Keratinocyte (primary cell): ENCODE results near the gene PRRC2C. TPM values are rescaled to one million over a fixed set of nuclear protein-coding genes. Genes with fewer than 3 reads are reported as not detected.

Experiments
- DNase-seq: peaks from one replicate; pipeline ENCODE4 v3.0.0-alpha.2; 2011; ENCODE audit warnings: low read depth, missing footprints, low spot score
- FAIRE-seq: peaks from 2 replicates; lab custom pipeline; 2011; peaks lifted over from hg19 to GRCh38; lab: Jason Lieb, UNC
- H2AFZ ChIP-seq: 2 replicates; pipeline ENCODE4 v1.6.0; 2012; ENCODE audit warnings: low read length, control low read depth, inconsistent platforms; ENCODE audit not compliant: control insufficient read depth
- H3K27ac ChIP-seq: 2 replicates; pipeline ENCODE4 v1.5.1; 2011; ENCODE audit warnings: low read length; ENCODE audit not compliant: control insufficient read depth, insufficient read depth
- H3K27me3 ChIP-seq: 3 replicates; pipeline ENCODE4 v1.6.0; 2011; ENCODE audit warnings: low read length; ENCODE audit not compliant: control insufficient read depth, insufficient read depth; ENCODE audit errors: extremely low read depth
- H3K36me3 ChIP-seq, 2 experiments: 2 replicates in 1 of 2; 3 replicates in 1 of 2; pipeline ENCODE4 v1.5.1; 2011; ENCODE audit warnings: low read length in 2 of 2, mild to moderate bottlenecking in 1 of 2; ENCODE audit not compliant: control insufficient read depth in 2 of 2, insufficient read depth in 2 of 2; ENCODE audit errors: extremely low read depth in 1 of 2
- H3K4me1 ChIP-seq: 3 replicates; pipeline ENCODE4 v1.5.1; 2011; ENCODE audit warnings: low read length; ENCODE audit not compliant: control insufficient read depth, insufficient read depth; ENCODE audit errors: extremely low read depth
- H3K4me2 ChIP-seq: 3 replicates; pipeline ENCODE4 v1.6.0; 2011; ENCODE audit warnings: low read depth, low read length; ENCODE audit not compliant: control insufficient read depth, insufficient read depth; ENCODE audit errors: extremely low read depth
- H3K4me3 ChIP-seq, 3 experiments: fragments of 200-600 bp in 1 of 3; sonication (generic) in 1 of 3; 2 replicates in 2 of 3; 3 replicates in 1 of 3; pipeline ENCODE4 v1.5.1; 2011 to 2016; ENCODE audit warnings: low read length in 3 of 3, mild to moderate bottlenecking in 3 of 3, control low read depth in 2 of 3, inconsistent platforms in 1 of 3, low read depth in 1 of 3, mixed read lengths in 1 of 3, mixed run types in 1 of 3, moderate library complexity in 1 of 3; ENCODE audit not compliant: control insufficient read depth in 2 of 3, insufficient read depth in 2 of 3; ENCODE audit errors: extremely low read depth in 1 of 3
- H3K79me2 ChIP-seq: 2 replicates; pipeline ENCODE4 v1.6.0; 2012; ENCODE audit warnings: low read length; ENCODE audit not compliant: control insufficient read depth, insufficient read depth
- H3K9ac ChIP-seq: 3 replicates; pipeline ENCODE4 v1.6.0; 2011; ENCODE audit warnings: low read length; ENCODE audit not compliant: control insufficient read depth, insufficient read depth; ENCODE audit errors: extremely low read depth
- H3K9me1 ChIP-seq: 3 replicates; pipeline ENCODE4 v1.6.0; 2011; ENCODE audit warnings: low read length; ENCODE audit not compliant: control insufficient read depth, insufficient read depth; ENCODE audit errors: extremely low read depth
- H3K9me3 ChIP-seq: 2 replicates; pipeline ENCODE4 v1.5.1; 2012; ENCODE audit warnings: low read depth, low read length; ENCODE audit not compliant: control insufficient read depth
- H4K20me1 ChIP-seq: 3 replicates; pipeline ENCODE4 v1.6.0; 2011; ENCODE audit warnings: low read length; ENCODE audit not compliant: control insufficient read depth, insufficient read depth; ENCODE audit errors: extremely low read depth
- CTCF ChIP-seq, 3 experiments: IDR thresholded peaks in 1 of 3; conservative IDR thresholded peaks in 1 of 3; optimal IDR thresholded peaks in 1 of 3; 2 replicates in 2 of 3; 3 replicates in 1 of 3; pipeline versions ENCODE3 to v1.5.1; 2011; ENCODE audit warnings: low read length in 3 of 3, mild to moderate bottlenecking in 3 of 3, moderate library complexity in 2 of 3, control low read depth in 1 of 3, inconsistent platforms in 1 of 3; ENCODE audit not compliant: insufficient read depth in 2 of 3; ENCODE audit errors: extremely low read depth in 1 of 3
- EZH2 ChIP-seq: IDR thresholded peaks from one replicate; pipeline ENCODE4 v1.6.1; 2012; ENCODE audit warnings: inconsistent platforms, mild to moderate bottlenecking, low read length, moderate library complexity
- dilution Hi-C: fragments of 300-500 bp; cut with MboI; formaldehyde crosslinking; loops from one replicate; pipeline ENCODE4 v1.7.0; 2020; ENCODE audit warnings: low sequenced_read_pairs; ENCODE audit not compliant: extremely low pct_ligation_motif_present
- polyA plus RNA-seq, 5 experiments: library from polyadenylated mRNA; depleted of rRNA in 3 of 5; stranded (reverse) in 3 of 5; stranded (forward) in 1 of 5; unstranded in 1 of 5; fragments of >200 nt; gene quantifications; 1 replicate in 1 of 5; 2 replicates in 3 of 5; 3 replicates in 1 of 5; pipeline versions ENCODE4 v1.2.1 to v1.2.3, GENCODE V29; 2011 to 2012; ENCODE audit warnings: missing spikeins in 2 of 5, low read depth in 1 of 5, low replicate concordance in 1 of 5

Gene PRRC2C
- polyA plus RNA-seq, 1 donor (not counting 4 experiments of a cell fraction or from before 2014, with no cell fraction given): 88.6 TPM

- Histone ChIP-seq H3K4me2 (peak overlapping the region; percentile 92), H3K79me2 (peaks cover 67% of the 10 kb centered on the region), H4K20me1 (peaks cover 37% of the 10 kb centered on the region), H3K27ac (peak overlapping the region; percentile 99), H3K9ac (peak overlapping the region; percentile 100), H3K4me1 (peaks cover 27% of the 10 kb centered on the region), H3K9me1 (no peaks in the 10 kb centered on the region), H2AFZ (no peak overlapping the region), H3K36me3 (peaks cover 5 to 10% of the 10 kb centered on the region in 2 experiments), H3K9me3 (no peaks in the 10 kb centered on the region), H3K4me3 (peak overlapping the region; percentile 74 to 97 (median 93)), H3K27me3 (no peaks in the 10 kb centered on the region)
- FAIRE-seq: no peak
- no peak for DNase-seq
- dilution Hi-C loops: no loop called here
- TF ChIP-seq CTCF (optimal IDR thresholded peaks at IDR 0.05 in 1 of 3, IDR thresholded peaks at IDR 0.05 in 1 of 3, conservative IDR thresholded peaks at IDR 0.05 in 1 of 3; ENCODE audit: extremely low read depth in 1 of 3, insufficient read depth in 2 of 3, low read length in 3 of 3) (no peak), EZH2 (no peak)
Measured at GRCh38 chr1:171487038-171487437, 1.7 kb downstream of the PRRC2C start.

DNA sequence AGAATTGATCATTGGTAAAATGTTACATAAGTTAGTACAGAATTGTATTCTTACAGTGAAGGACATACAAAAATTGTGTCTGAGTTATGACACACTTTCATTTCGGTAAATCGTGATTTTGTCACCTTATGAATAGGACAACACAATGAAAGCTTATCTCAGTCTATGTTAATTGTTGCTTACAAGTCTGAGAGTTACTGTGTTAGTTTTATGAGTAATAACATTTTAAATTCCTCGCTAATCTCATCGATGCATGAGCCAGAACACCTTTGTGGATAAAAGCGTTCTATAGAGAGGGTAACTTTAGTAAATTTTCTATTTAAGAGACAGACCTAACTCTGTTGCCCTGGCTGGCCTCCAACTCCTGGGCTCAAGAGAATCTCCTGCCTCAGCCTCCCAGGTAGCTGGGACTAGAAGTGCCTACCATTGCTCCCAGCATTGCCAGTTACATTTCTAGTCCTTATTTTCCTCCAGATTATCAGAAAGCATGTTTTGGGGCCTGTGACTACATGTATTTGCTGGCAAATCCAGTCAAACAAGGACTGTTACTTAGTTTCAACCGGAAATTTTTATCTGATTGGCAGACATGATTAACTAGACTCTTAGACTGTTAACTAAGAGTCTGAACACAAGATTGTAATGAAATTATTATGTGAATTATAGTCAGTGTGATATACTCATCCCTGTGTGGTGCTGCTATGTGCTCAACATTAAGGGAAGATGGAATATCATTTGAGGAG is 3.0 kb downstream of the PRRC2C start:
- H3K4me3 ChIP-seq: peak overlapping the region; percentile 33 to 74 (median 41)
- H4K20me1 ChIP-seq: peaks cover 47% of the 10 kb centered on the region
- H3K79me2 ChIP-seq: peaks cover 80% of the 10 kb centered on the region
- H3K36me3 ChIP-seq: peaks cover 6 to 15% of the 10 kb centered on the region in 2 experiments
- no peak overlapping the region for H2AFZ ChIP-seq
- peak overlapping the region; percentile 92 for H3K4me2 ChIP-seq
- peak overlapping the region; percentile 61 for H3K27ac ChIP-seq
- TF ChIP-seq CTCF (optimal IDR thresholded peaks at IDR 0.05 in 1 of 3, IDR thresholded peaks at IDR 0.05 in 1 of 3, conservative IDR thresholded peaks at IDR 0.05 in 1 of 3; ENCODE audit: extremely low read depth in 1 of 3, insufficient read depth in 2 of 3, low read length in 3 of 3) (no peak), EZH2 (no peak)
- dilution Hi-C loops: no loop called here
- H3K4me1 ChIP-seq: peaks cover 27% of the 10 kb centered on the region
- DNase-seq (no peak), FAIRE-seq (no peak)
- no peaks in the 10 kb centered on the region for H3K27me3 ChIP-seq
- H3K9ac ChIP-seq: peak overlapping the region; percentile 52
- H3K9me3 ChIP-seq: no peaks in the 10 kb centered on the region
- H3K9me1 ChIP-seq: no peaks in the 10 kb centered on the region
